ENCODE measurements around the gene DACH1. TPM values are rescaled to one million over a fixed set of nuclear protein-coding genes. Genes with fewer than 3 reads are reported as not detected.

The DACH1 gene
- total RNA-seq, 4 donors from 2014 or later = 0.38 to 5.8 (median 2.5) TPM

GRCh38 chr13:71768881-71769280 is 98.1 kb downstream of the DACH1 start:
- intact Hi-C loops (cut with DNase I; ENCODE audit: low total_unique reads) = no loop called here
- no peak for DNase-seq (ENCODE audit: low spot score in 2 of 2)
- no peak overlapping the region for H3K4me3 ChIP-seq (ENCODE audit: low read depth, poor library complexity, severe bottlenecking)
- no peak for TF ChIP-seq CTCF (IDR thresholded peaks at IDR 0.05)
- TF ChIP-seq POLR2A (IDR thresholded peaks at IDR 0.05) = no peak

GRCh38 chr13:71759651-71760511 is 107.1 kb downstream of the DACH1 start:
- H3K4me3 ChIP-seq (ENCODE audit: low read depth, poor library complexity, severe bottlenecking) = no peak overlapping the region
- WGBS, 2 donors = 72 to 74% methylated on average over 10 of the region's 10 CpGs
- no peak for TF ChIP-seq CTCF (IDR thresholded peaks at IDR 0.05)
- TF ChIP-seq POLR2A (IDR thresholded peaks at IDR 0.05) = no peak
- intact Hi-C loops (cut with DNase I; ENCODE audit: low total_unique reads) = no loop called here
- no peak for DNase-seq (ENCODE audit: low spot score in 2 of 2)

GRCh38 chr13:71758828-71759227 is 108.2 kb downstream of the DACH1 start:
- no peak for DNase-seq (ENCODE audit: low spot score in 2 of 2)
- TF ChIP-seq POLR2A (IDR thresholded peaks at IDR 0.05) (no peak), CTCF (IDR thresholded peaks at IDR 0.05) (no peak)
- 45 to 48% methylated on average over 2 of the region's 2 CpGs for WGBS, 2 donors

GRCh38 chr13:71754407-71754974 is 112.5 kb downstream of the DACH1 start:
- H3K4me3 ChIP-seq (ENCODE audit: low read depth, poor library complexity, severe bottlenecking) = no peak overlapping the region
- TF ChIP-seq POLR2A (IDR thresholded peaks at IDR 0.05) (no peak), CTCF (IDR thresholded peaks at IDR 0.05) (no peak)
- WGBS, 2 donors = 84 to 85% methylated on average over 7 of the region's 7 CpGs
- intact Hi-C loops (cut with DNase I; ENCODE audit: low total_unique reads) = no loop called here
- DNase-seq (ENCODE audit: low spot score in 2 of 2) = no peak

More at GRCh38 chr13:71758828-71759227, 108.2 kb downstream of the DACH1 start:
- no peak overlapping the region for H3K4me3 ChIP-seq (ENCODE audit: low read depth, poor library complexity, severe bottlenecking)
- intact Hi-C loops (cut with DNase I; ENCODE audit: low total_unique reads) = no loop called here

GRCh38 chr13:71752775-71753513 is 114.1 kb downstream of the DACH1 start:
- H3K4me3 ChIP-seq (ENCODE audit: low read depth, poor library complexity, severe bottlenecking) = no peak overlapping the region
- TF ChIP-seq CTCF (IDR thresholded peaks at IDR 0.05) = no peak
- TF ChIP-seq POLR2A (IDR thresholded peaks at IDR 0.05) = no peak
- intact Hi-C loops (cut with DNase I; ENCODE audit: low total_unique reads) = no loop called here
- DNase-seq (ENCODE audit: low spot score in 2 of 2) = no peak
- 78 to 83% methylated on average over 4 of the region's 4 CpGs for WGBS, 2 donors

All from lower leg skin (tissue), 4 donors.